GM19467 (cell line): ENCODE results near the gene RNH1.
A peak's percentile ranks its signal among the peaks of the same experiment; 100 is the strongest.

Experiments used
- ATAC-seq: cut with Tn5 transposase; IDR thresholded peaks from one replicate; pipeline ENCODE4 v1.9.1; 2021; ENCODE audit warnings: mild to moderate bottlenecking, moderate library complexity; ENCODE audit not compliant: unreplicated experiment

Gene RNH1

DNA sequence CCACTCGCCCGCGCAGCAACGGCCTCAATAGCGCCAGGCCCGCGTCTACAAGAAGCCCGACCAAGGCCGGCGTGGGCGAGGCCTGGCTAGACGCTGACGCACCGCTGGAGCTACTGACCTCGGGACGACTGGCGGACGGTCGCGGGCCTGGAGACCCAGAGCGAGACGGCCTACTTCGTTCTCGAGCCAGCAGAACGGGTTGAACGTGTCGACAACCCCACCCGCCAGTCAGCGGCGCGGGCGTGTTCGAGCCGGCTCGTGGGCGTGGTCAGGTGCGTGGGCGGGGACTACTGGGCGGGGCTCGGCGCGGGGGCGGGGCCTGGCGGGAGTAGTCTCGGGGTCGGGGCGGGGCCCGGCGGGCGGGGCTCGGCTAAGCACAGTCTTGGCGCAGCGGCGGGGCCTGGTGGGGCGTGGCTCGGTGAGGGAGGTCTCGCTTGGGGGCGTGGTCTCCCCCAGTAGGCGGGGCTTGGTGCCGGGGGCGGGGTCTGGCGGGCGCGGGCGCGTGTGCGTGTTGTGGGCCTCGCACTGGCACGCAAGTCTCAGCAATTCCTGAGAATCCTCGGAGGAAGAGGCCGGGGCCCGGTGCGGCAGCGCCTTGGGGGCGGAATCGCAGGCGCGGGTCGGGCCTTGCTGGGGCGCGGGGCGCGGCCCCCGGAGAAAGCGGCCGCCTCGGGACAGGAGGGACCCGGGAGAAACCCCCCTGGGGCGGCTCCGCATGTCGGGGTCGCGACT, at the start of gene RNH1:
TSS of gene RNH1 (minus strand) at position 248 of the 732 bp plus-strand sequence. CDS start 5,080 bp downstream, outside the sequence.
- peak; percentile 44 for ATAC-seq

DNA sequence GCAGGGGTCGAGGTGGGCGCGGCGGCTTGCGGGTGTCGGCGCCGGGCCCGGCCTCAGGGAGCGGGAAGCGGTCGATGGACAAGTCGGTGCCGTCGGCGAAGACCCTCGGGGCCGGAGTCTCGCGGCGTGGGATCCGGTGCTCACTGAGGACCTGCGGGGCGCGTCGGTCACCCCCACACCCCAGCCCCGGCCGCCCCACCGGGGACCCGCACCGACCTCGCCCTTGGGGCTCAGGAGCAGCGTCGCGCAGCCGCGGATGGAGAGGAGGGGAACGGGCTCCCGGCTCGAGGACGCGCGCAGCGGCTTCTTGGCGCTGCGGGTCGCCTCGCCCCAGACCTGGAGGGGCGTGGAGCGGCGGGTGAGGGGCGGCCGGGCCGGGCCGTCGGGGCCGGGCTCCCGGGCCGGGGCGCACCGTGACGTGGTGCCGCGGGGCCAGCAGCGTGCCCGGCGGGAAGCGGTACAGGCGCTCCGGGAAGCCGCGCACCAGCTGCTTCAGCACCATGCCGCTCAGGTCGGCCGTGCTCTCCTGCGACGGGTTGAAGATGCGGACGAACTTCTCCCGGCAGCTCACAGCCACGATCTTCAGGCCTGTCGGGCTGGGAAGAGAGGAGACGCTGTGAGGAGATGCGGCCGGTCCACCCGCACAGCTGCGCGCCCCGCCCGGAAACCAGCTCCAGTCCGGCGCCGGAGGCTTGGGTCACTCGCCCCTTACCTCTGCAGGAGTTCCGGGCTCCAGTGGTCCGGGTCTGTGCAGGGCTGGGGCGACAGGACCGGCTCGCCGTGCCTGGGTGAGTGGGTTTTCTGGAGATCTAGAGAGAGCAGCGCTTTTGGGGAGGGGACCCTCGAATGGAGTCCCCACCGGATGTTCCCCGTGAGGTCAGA, 49.0 kb upstream of the RNH1 start:
- ATAC-seq = no peak

DNA sequence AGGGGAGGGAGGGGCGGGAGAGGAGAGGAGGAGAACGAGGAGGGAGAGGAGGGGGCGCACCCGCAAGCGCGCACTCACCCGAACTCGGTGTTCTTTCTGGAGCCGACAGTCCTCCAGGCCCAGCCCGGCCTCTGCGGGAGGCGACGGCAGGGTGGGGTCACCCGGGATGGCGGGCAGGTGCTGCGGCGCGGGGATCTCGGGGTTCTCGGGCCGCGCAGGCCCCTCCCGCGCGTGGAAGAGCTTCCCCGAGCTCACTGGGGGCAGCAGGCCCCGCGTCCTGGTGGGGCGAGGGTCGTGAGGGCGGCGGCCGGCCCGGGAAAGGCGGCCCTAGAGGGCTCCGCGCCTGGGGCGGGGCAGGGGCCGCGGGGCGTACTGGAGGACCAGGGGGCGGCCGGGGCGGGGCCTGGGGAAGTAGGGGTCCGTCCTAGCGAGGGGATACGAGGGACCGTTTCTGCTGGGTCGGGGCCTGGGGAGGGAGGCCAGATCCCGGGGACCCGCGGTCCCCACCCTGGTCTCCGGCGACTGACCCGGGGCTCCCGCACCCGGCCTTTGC, 48.3 kb upstream of the RNH1 start:
- ATAC-seq = no peak

DNA sequence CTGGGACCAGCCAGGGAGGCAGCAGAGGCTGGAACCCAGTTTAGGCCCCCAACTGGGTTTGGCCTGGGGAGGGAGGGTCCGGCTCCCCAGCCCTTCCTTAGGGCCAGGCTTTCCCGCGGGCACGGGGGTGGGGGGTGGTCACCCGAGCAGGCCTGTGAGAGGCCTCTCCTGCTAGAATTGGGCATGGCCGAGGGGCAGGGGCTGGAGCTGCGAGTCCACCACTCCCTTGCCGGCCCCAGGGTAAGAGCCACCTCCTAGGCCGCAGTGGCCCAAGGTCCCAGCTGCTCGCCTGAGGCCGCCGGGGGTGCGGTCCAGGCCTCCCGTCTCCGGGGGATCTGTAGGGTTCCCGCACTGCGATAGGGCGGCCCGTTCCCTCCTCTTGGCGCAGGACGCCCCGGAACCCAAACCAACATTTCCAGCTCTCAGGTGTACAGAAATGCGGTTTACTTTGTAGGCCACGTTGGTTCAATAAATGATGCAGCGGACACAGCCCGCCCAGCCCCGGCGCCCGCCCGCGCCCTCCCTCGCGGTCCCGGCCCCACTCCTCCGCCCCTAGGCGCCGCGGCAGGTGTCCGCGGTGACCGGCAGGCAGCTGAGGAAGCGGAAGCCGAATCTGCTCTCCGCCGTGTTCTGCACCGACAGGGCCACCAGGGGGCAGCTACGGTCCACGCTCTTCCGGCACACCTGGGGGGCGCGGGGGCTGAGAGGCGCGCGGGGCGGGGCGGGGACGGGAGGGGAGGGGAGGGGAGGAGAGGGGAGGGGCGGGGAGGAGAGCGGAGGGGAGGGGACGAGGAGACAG, 47.6 kb upstream of the RNH1 start:
- no peak for ATAC-seq

DNA sequence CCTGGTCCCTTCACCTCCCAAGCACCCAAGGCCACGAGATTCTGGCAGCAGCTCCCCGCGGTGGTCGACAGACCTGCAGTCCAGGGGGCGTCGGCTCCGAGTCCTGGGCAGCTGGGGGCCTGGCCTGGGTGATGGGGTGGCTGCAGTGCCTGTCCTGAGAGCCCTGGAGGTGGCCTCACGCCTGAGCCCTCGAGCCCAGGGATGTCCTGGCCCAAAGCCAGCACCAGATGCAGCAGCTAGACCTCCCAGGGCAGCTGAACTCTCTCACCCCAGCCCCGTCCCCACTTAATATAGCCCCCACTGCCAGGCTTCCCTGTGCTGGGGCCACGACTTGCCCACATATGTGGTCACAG, 46.9 kb upstream of the RNH1 start:
- no peak for ATAC-seq

DNA sequence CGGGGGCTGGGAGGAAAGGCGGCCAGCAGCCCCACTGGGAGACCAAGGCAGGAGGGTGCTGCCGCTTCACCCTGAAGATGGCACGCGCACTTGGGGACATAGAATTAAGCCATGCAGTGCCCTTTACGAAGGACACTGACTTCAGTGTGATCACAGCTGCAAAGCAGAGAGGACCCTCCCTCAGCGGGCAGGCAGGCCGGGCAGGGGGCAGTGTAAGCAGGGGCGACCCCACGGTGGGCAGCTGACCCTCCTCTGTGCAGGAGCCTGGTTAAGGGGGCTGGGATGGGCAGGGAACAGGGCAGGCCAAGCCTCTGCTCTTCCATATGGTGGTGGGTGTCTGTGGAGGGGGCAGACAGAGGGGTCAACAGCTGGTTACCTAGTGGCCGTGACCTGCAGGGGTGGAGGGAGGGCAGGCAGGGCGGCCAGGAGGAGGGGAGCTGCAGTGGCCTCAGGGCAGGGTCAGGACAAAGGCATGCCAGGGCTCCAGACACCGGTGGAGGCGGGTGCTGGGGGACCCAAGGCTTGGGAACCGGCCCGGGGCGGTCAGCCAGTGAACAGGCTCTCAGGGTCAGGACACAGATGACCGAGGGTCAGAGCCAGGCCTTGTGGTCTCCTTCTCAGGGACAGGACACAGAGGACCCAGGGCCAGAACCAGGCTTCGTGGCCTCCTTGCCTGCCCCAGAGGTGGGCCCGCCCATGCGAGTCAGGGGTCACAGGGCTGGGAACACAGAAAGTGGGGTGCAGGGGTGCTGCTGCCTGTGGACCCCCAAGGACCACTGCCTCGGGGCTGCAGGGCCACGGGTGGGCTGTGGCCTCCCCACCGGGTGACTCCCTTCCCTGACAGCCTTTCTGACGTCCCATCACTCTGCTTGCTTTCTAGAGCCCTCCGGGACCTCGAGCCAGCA, 46.3 kb upstream of the RNH1 start:
- no peak for ATAC-seq

DNA sequence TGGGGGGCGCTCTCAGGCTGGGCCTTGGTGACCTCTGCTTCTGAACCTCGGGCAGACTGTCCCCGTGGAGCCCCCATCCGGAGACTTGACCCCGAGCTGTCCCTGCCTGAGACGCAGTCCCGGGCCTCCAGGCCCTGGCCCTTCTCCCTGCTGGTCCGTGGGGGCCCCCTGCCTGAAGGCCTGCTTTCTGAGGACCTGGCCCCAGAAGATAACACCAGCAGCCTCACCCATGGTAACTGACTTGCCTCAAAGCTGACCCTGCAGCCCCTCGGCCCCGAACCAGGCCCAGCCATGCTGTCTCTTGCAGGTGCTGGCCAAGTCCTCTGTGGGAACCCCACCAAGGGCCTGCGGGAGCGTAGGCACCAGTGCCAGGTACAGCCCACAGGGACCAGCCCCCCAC, 44.6 kb upstream of the RNH1 start:
- ATAC-seq = no peak

DNA sequence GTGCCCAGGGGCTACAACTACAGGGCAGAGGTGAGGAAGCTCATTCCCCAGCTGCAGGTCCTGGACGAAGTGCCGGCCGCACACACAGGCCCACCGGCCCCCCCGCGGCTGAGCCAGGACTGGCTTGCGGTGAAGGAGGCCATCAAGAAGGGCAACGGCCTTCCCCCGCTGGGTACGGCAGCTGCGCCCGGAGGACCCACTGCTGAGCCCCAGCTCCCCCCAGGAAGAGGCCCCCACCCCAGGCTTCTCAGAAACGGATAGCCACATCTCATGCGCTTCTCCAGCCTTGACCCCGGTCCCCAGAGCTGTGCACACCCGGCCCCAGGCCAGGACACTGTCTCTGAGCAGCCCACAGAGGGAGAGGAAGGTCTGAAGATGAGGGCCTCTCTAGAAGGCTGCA, 44.1 kb upstream of the RNH1 start:
- ATAC-seq = no peak

DNA sequence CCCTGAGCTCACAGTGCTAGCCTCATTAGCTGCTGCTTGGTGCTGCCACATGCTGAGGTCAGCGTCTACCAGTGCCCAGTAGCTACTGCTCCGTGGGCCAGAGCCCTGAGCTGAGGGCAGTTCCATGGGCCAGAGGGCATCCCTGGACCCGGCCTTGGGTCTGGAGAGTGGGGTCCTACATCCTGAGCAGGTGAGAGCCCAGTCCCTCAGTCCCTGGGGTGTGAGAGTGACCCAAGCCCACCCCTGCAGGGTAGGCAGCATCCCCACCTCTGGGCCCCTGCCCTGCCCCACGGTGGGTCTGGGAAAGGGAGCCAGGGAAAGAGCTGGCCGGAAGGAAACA, 43.7 kb upstream of the RNH1 start:
- ATAC-seq = no peak

DNA sequence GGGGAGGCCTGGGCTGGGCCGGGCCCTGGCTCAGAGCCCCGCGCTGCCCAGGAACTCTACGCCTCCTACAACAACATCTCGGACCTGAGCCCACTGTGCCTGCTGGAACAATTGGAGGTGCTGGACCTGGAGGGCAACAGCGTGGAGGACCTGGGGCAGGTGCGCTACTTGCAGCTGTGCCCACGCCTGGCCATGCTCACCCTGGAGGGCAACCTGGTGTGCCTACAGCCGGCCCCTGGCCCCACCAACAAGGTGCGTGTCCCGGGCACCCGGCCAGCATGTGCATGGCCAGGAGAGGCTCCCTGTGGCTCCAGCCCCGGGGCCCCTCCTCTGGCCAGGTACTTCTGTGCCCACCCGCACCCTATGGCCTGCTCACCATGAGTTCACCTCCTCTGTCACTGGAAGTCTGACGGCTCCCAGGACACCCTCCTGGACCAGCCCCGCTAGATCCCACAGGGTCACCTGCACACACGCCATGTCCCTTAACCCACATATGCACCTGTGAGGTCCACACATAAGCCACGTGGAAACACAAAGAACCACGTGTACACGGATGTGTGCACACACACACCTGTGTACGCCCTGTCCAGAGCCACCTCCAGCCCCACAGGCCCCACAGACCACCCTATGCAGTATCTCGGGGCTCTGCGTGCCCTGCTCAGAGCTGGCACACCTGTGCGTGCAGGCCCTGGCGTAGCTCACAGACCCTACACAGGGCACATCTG, 43.1 kb upstream of the RNH1 start:
- no peak for ATAC-seq

DNA sequence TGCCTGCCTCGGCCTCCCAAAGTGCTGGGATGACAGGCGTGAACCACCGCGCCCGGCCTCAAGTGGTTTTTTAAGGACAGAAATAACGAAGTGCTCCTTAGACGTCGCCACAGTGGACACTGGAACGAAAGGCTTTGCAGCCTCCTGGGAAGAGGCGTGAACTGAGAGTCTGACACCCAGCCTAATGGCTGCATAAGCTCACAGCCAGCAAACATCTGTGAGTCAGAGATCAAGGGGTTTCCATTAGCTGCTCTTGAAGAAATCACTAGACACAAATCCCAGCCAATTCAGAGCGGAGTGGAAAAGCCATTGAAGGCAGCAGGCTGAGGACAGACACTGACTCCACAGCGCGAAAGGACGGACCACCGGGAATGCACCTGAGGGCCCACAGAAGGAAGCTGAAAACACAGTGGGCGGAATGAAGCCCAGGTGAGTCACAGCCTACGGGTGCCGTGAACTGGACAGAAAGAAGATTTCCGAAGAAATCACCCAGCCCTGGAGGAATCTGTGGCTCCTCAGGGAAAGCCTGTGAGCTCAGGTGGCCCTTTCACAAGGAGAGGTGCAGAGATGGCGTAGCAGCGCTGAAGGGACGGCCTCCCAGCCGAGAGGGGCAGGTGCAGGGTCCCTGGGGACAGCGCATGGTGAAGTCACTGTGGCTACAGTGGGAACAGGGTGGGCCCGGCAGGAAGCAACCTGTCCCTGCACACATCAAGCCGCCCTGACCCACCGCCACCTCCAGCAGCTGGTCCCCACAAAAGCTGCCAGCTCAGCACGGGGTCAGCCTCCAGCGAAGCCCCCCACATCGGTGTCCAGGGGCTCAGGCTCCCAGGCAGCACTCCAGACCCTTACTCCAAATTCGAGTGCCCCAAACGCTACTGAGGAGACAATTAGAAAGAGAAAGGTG, 41.9 kb upstream of the RNH1 start:
- no peak for ATAC-seq

DNA sequence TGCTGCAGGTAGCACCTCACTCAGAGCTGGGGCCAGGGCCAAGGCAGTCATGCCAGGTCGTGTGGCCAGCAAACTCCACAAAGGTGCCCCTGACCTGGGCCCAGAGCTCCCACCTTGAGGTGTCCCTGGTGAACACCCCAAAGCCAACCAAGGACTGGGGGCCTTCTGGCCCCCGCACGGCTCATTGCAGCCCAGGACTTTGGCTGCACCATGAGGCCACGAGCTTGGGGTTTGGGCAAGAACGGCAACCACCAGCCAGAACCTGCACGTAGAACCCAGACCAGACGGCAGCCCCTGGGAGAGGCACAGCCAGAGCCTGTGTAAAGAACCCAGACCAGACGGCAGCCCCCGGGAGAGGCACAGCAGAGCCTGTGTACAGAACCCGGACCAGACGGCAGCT, 38.1 kb upstream of the RNH1 start:
- ATAC-seq = no peak

DNA sequence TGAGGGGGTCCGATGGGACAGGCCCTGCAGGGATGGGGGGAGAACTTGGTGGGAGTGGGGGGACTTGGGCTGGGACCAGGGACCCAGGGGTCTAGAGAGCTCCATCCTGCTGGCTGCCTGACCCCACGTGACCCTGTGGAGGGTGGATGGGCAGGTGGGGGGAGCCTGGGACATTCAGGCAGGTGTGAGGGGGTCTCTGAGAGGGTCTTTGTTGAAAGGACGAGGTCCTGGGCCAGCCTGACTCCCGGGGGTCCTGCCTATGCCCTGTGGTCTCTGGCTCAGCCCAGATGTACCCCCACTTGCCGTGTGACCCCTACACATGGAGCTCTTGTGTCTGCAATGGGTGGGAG, 37.8 kb upstream of the RNH1 start:
- no peak for ATAC-seq

DNA sequence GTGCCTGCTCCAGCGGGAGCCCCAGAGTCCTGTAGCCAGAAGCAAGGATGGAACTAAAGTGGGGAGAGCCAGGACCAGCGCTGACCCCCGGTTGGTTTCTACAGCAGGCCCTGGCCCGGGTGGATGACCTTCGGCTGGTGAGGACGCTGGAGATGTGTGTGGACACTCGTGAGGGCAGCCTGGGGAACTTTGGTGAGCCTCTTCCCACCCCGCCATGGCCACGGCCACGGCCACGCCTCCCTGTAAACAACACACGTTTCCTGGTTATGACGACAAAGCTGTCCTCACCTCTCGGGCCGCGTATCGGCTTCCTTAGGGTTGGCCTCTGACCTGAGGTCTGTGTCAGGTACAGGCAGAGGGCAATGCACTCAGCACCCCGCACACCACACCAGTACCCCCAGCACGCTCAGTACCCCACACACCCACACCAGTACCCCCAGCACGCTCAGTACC, 34.4 kb upstream of the RNH1 start:
- no peak for ATAC-seq

DNA sequence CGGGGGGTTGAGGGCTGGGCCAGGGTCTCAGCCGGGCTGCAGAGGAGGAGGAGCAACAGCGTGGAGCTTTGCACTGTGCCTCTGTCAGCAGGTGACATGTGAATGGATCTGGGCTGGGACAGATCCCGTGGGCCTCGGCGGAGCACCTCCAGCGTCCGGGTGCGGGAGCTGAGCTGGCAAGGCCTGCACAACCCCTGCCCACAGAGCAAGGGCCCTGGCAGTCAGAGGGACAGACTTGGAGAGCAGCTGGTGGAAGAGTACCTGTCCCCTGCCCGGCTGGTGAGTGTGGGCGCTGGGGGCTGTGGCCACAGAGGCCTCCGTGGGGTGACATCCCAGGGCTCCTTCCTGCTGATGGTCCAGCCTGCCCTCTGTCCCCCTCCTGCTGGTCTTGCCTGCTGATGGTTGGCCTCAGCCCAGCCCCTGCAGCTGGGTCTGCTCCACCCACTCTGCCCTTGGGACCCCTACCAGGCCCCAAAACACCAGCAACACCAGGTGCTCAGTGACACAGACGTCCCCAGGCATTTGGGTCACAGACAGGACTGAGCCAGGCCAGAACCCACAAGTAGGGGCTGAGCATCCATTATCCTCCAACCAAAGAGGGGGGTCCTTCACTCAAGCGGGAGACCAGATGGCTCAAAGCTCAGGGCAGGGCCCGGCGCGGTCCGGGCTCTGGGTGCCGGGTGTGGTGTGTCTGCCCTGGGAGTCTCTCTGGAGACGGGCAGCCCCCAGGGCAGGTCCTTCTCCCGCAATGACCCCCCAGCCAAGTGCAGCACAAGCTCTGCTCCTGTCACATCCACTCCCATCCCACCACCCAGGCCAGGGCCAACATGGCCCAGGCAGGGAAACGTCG, 33.8 kb upstream of the RNH1 start:
- ATAC-seq = no peak

DNA sequence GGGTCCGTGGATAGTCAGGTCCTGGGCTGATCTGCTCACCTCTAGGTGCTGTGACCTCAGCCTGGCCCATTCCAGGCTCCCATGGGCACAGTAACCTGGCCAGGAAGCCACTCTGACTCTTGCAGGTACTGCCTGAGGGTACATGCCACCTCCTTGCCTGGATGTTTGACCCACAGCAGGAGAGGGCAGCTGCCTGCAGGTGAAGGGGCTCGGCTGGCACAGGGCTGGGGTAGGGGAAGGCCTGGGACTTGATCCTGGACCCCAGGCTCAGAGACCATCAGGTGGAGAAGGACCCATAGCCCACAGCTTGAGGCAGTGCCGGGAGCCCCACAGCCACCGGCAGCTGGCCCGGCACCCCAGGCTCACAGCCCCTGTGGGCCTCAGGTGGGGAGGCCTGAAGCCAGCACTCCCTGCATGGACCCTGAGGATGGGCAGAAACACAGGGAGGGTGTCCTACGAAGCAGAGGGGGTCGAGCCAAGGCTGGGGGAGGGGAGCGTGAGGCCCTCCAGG, 33.0 kb upstream of the RNH1 start:
- no peak for ATAC-seq

DNA sequence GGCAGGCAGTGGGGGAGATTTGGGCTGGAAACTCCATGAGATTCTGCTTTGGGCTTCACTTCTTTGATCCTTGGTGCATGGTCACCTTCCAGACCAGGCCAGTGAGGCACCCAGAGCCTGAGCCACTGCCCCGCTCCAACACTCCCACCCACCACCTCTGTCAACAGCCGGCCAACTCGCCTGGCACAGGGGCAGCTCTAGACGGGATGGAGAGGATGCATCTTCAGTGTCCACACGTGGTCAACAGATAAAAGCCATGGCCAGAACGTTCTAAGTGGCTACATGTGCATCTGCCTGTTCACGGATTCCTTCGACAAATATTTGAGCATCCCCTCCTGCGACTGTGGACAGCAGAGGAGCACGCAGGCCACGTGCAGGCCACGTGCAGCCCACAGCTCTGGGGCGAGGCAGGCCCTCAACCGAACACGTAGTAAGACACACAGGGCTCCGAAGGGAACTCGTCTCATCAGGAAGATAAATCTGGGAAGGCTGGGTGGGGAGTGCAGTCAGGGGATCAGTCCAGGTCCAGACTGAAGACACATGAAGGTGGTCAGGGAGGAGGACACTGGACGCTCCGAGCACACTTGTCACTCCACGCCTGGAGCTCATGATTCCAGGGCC, 31.5 kb upstream of the RNH1 start:
- ATAC-seq = no peak
